Activated T-helper 1 cell treated with anti-CD3 and anti-CD28 coated beads, Interleukin-12 subunit alpha, Interleukin-12 subunit beta, Interleukin-2, Interleukin-4 antibody, amounts not matched to agents 30 ng/mL and 10 ng/mL and 1 ng/mL, durations not matched to agents 14 hours and 24 hours and 36 hours (primary cell): ENCODE results near the gene NAV2. TPM values are rescaled to one million over a fixed set of nuclear protein-coding genes. Genes with fewer than 3 reads are reported as not detected.

Source experiments
- DNase-seq: peaks from one replicate; pipeline ENCODE4 v3.0.0; 2021; ENCODE audit warnings: low spot score
- H3K27ac Mint-ChIP-seq: one replicate; pipeline ENCODE4 v1.8.0; 2021; ENCODE audit warnings: mild to moderate bottlenecking, mixed read lengths
- H3K27me3 Mint-ChIP-seq: one replicate; pipeline ENCODE4 v1.8.0; 2022; ENCODE audit warnings: mild to moderate bottlenecking, moderate library complexity, mixed read lengths; ENCODE audit not compliant: insufficient read depth
- H3K36me3 Mint-ChIP-seq: one replicate; pipeline ENCODE4 v1.8.0; 2021; ENCODE audit warnings: low read depth, mixed read lengths
- H3K4me1 Mint-ChIP-seq: one replicate; pipeline ENCODE4 v1.8.0; 2021; ENCODE audit warnings: low read depth, mixed read lengths
- H3K4me3 Mint-ChIP-seq: one replicate; pipeline ENCODE4 v1.8.0; 2021; ENCODE audit warnings: mild to moderate bottlenecking, moderate library complexity, mixed read lengths
- H3K9me3 Mint-ChIP-seq: one replicate; pipeline ENCODE4 v1.8.0; 2021; ENCODE audit warnings: mixed read lengths
- intact Hi-C: fragments of 100-400 bp; cut with micrococcal nuclease; formaldehyde crosslinking; loops from one replicate; pipeline ENCODE4 v1.15.1; 2024
- total RNA-seq: library from RNA; stranded (reverse); gene quantifications from 2 replicates; pipeline ENCODE4 v1.2.3, GENCODE V29; 2022

Gene NAV2
- total RNA-seq, 1 donor from 2014 or later = 0.34 TPM

GRCh38 chr11:20013346-20014066 is 300.9 kb downstream of the NAV2 start:
- H3K27ac Mint-ChIP-seq = no peak overlapping the region
- H3K4me1 Mint-ChIP-seq = no peaks in the 10 kb centered on the region

GRCh38 chr11:20014067-20014402 is 301.4 kb downstream of the NAV2 start:
- Mint-ChIP-seq H3K36me3 (no peaks in the 10 kb centered on the region), H3K9me3 (no peaks in the 10 kb centered on the region), H3K27me3 (peaks cover 4% of the 10 kb centered on the region), H3K4me3 (no peak overlapping the region), H3K27ac (no peak overlapping the region), H3K4me1 (no peaks in the 10 kb centered on the region)
- intact Hi-C loops = no loop called here
- DNase-seq = no peak

More at GRCh38 chr11:20013346-20014066, 300.9 kb downstream of the NAV2 start:
- H3K36me3 Mint-ChIP-seq = no peaks in the 10 kb centered on the region
- peaks cover 4% of the 10 kb centered on the region for H3K27me3 Mint-ChIP-seq
- no peak for DNase-seq
- H3K9me3 Mint-ChIP-seq = no peaks in the 10 kb centered on the region
- H3K4me3 Mint-ChIP-seq = no peak overlapping the region
- intact Hi-C loops = no loop called here

GRCh38 chr11:20015101-20015500 is 302.5 kb downstream of the NAV2 start:
- Mint-ChIP-seq H3K9me3 (no peaks in the 10 kb centered on the region), H3K27ac (no peak overlapping the region), H3K4me1 (no peaks in the 10 kb centered on the region), H3K4me3 (no peak overlapping the region), H3K36me3 (no peaks in the 10 kb centered on the region), H3K27me3 (peaks cover 4% of the 10 kb centered on the region)
- DNase-seq = no peak
- intact Hi-C loops = no loop called here

- intact Hi-C loops = no loop called here
Observed at GRCh38 chr11:20015529-20016427, 303.1 kb downstream of the NAV2 start.

GRCh38 chr11:20016526-20016925 is 303.9 kb downstream of the NAV2 start:
- no peak overlapping the region for H3K4me3 Mint-ChIP-seq
- H3K9me3 Mint-ChIP-seq = no peaks in the 10 kb centered on the region
- DNase-seq = no peak
- no peaks in the 10 kb centered on the region for H3K36me3 Mint-ChIP-seq
- no peak overlapping the region for H3K27ac Mint-ChIP-seq
- no peaks in the 10 kb centered on the region for H3K4me1 Mint-ChIP-seq
- intact Hi-C loops = no loop called here
- H3K27me3 Mint-ChIP-seq = peaks cover 4% of the 10 kb centered on the region

More at GRCh38 chr11:20015529-20016427, 303.1 kb downstream of the NAV2 start:
- Mint-ChIP-seq H3K36me3 (no peaks in the 10 kb centered on the region), H3K4me3 (no peak overlapping the region), H3K4me1 (no peaks in the 10 kb centered on the region), H3K9me3 (no peaks in the 10 kb centered on the region), H3K27ac (no peak overlapping the region), H3K27me3 (peaks cover 4% of the 10 kb centered on the region)
- DNase-seq = no peak

- Mint-ChIP-seq H3K36me3 (no peaks in the 10 kb centered on the region), H3K27ac (no peak overlapping the region), H3K4me3 (no peak overlapping the region), H3K9me3 (no peaks in the 10 kb centered on the region), H3K4me1 (no peaks in the 10 kb centered on the region), H3K27me3 (peaks cover 4% of the 10 kb centered on the region)
- no peak for DNase-seq
- intact Hi-C loops = no loop called here
Observed at GRCh38 chr11:20017320-20017719, 304.7 kb downstream of the NAV2 start.

- H3K9me3 Mint-ChIP-seq = no peaks in the 10 kb centered on the region
- no peaks in the 10 kb centered on the region for H3K36me3 Mint-ChIP-seq
- no peak overlapping the region for H3K4me3 Mint-ChIP-seq
- H3K27ac Mint-ChIP-seq = no peak overlapping the region
- peaks cover 3% of the 10 kb centered on the region for H3K27me3 Mint-ChIP-seq
- intact Hi-C loops = no loop called here
- no peak for DNase-seq
- H3K4me1 Mint-ChIP-seq = no peaks in the 10 kb centered on the region
Observed at GRCh38 chr11:20020198-20020597, 307.6 kb downstream of the NAV2 start.

- H3K36me3 Mint-ChIP-seq = no peaks in the 10 kb centered on the region
- DNase-seq = no peak
- peaks cover 3% of the 10 kb centered on the region for H3K27me3 Mint-ChIP-seq
- H3K4me3 Mint-ChIP-seq = no peak overlapping the region
- intact Hi-C loops = no loop called here
- no peaks in the 10 kb centered on the region for H3K9me3 Mint-ChIP-seq
- no peaks in the 10 kb centered on the region for H3K4me1 Mint-ChIP-seq
- H3K27ac Mint-ChIP-seq = no peak overlapping the region
Observed at GRCh38 chr11:20020716-20021115, 308.1 kb downstream of the NAV2 start.

- Mint-ChIP-seq H3K36me3 (no peaks in the 10 kb centered on the region), H3K27me3 (peaks cover 3% of the 10 kb centered on the region), H3K9me3 (no peaks in the 10 kb centered on the region), H3K4me3 (no peak overlapping the region), H3K27ac (no peak overlapping the region), H3K4me1 (no peaks in the 10 kb centered on the region)
- intact Hi-C loops = no loop called here
- no peak for DNase-seq
Observed at GRCh38 chr11:20021212-20021611, 308.6 kb downstream of the NAV2 start.

GRCh38 chr11:20021771-20022362 is 309.2 kb downstream of the NAV2 start:
- Mint-ChIP-seq H3K27ac (no peak overlapping the region), H3K36me3 (no peaks in the 10 kb centered on the region), H3K9me3 (no peaks in the 10 kb centered on the region), H3K27me3 (peaks cover 3% of the 10 kb centered on the region), H3K4me1 (no peaks in the 10 kb centered on the region), H3K4me3 (no peak overlapping the region)
- intact Hi-C loops = no loop called here
- no peak for DNase-seq

GRCh38 chr11:20022363-20023081 is 309.9 kb downstream of the NAV2 start:
- Mint-ChIP-seq H3K27ac (no peak overlapping the region), H3K9me3 (no peaks in the 10 kb centered on the region)
- intact Hi-C loops = no loop called here

GRCh38 chr11:20023082-20023426 is 310.4 kb downstream of the NAV2 start:
- no peaks in the 10 kb centered on the region for H3K36me3 Mint-ChIP-seq

More at GRCh38 chr11:20022363-20023081, 309.9 kb downstream of the NAV2 start:
- Mint-ChIP-seq H3K36me3 (no peaks in the 10 kb centered on the region), H3K4me3 (no peak overlapping the region), H3K4me1 (no peaks in the 10 kb centered on the region), H3K27me3 (peaks cover 1% of the 10 kb centered on the region)
- no peak for DNase-seq

More at GRCh38 chr11:20023082-20023426, 310.4 kb downstream of the NAV2 start:
- Mint-ChIP-seq H3K27me3 (peaks cover 1% of the 10 kb centered on the region), H3K4me1 (no peaks in the 10 kb centered on the region), H3K4me3 (no peak overlapping the region), H3K27ac (no peak overlapping the region), H3K9me3 (no peaks in the 10 kb centered on the region)
- intact Hi-C loops = no loop called here
- DNase-seq = no peak
